PC-3 (cell line): ENCODE data around the gene CDX2.

ENCODE experiments used
- CTCF ChIP-seq: fragments of 300-600 bp; sonication (generic); conservative IDR thresholded peaks from 2 replicates; pipeline ENCODE4 v1.5.1; 2017; ENCODE audit warnings: antibody characterized with exemption, low read depth, mild to moderate bottlenecking, low read length
- EZH2 ChIP-seq: fragments of 300-600 bp; sonication (generic); IDR thresholded peaks from one replicate; pipeline ENCODE4 v1.6.1; 2017; ENCODE audit warnings: antibody characterized with exemption, mild to moderate bottlenecking, low read length; ENCODE audit not compliant: unreplicated experiment

DNA sequence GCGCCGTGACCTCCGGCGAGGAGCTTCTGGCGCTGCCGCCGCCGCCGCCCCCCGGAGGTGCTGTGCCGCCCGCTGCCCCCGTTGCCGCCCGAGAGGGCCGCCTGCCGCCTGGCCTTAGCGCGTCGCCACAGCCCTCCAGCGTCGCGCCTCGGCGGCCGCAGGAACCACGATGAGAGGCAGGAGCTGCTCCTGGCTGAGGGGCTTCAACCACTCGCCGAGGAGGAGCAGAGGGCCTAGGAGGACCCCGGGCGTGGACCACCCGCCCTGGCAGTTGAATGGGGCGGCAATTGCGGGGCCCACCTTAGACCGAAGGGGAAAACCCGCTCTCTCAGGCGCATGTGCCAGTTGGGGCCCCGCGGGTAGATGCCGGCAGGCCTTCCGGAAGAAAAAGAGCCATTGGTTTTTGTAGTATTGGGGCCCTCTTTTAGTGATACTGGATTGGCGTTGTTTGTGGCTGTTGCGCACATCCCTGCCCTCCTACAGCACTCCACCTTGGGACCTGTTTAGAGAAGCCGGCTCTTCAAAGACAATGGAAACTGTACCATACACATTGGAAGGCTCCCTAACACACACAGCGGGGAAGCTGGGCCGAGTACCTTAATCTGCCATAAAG is 44.5 kb downstream of the CDX2 start:
- TF ChIP-seq CTCF (no peak), EZH2 (no peak)
